ENCODE data around the gene PPDPF. TPM values are rescaled to one million over a fixed set of nuclear protein-coding genes. Genes with fewer than 3 reads are reported as not detected.

The PPDPF gene
- total RNA-seq, 1 donor from 2014 or later, result 99.3 TPM

- TF ChIP-seq, protein P1, sequence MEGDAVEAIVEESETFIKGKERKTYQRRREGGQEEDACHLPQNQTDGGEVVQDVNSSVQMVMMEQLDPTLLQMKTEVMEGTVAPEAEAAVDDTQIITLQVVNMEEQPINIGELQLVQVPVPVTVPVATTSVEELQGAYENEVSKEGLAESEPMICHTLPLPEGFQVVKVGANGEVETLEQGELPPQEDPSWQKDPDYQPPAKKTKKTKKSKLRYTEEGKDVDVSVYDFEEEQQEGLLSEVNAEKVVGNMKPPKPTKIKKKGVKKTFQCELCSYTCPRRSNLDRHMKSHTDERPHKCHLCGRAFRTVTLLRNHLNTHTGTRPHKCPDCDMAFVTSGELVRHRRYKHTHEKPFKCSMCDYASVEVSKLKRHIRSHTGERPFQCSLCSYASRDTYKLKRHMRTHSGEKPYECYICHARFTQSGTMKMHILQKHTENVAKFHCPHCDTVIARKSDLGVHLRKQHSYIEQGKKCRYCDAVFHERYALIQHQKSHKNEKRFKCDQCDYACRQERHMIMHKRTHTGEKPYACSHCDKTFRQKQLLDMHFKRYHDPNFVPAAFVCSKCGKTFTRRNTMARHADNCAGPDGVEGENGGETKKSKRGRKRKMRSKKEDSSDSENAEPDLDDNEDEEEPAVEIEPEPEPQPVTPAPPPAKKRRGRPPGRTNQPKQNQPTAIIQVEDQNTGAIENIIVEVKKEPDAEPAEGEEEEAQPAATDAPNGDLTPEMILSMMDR (conservative IDR thresholded peaks at IDR 0.05; ENCODE audit: low read depth, low read length), result no peak
- no peak for DNase-seq (ENCODE audit: low read depth)
- no peak overlapping the region for H3K4me3 ChIP-seq (ENCODE audit: low read depth, low read length)
Observed at GRCh38 chr20:63488315-63489251, 32.0 kb upstream of the PPDPF start.

DNA sequence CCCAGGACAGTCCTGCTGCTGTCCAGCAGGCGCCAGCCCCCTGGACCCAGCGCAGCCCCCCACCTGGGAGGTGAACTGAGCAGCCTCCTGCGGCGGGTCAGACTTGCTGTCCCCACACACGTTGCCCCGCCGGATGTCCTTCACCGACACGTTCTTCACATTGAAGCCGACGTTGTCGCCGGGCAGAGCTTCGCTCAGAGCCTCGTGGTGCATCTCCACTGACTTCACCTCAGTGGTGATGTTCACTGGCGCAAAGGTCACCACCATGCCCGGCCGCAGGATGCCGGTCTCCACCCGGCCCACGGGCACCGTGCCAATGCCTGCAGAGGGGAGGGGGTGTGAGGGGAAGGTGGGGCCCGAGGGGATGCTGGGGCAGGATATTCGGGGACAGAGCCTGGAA is 30.1 kb upstream of the PPDPF start:
- DNase-seq (ENCODE audit: low read depth), result no peak
- no peak overlapping the region for H3K4me3 ChIP-seq (ENCODE audit: low read depth, low read length)
- TF ChIP-seq, protein P1 (conservative IDR thresholded peaks at IDR 0.05; ENCODE audit: low read depth, low read length), result no peak

- no peak for DNase-seq (ENCODE audit: low read depth)
- H3K4me3 ChIP-seq (ENCODE audit: low read depth, low read length), result no peak overlapping the region
- TF ChIP-seq, protein P1 (conservative IDR thresholded peaks at IDR 0.05; ENCODE audit: low read depth, low read length), result no peak
Observed at GRCh38 chr20:63491078-63491477, 29.5 kb upstream of the PPDPF start.

DNA sequence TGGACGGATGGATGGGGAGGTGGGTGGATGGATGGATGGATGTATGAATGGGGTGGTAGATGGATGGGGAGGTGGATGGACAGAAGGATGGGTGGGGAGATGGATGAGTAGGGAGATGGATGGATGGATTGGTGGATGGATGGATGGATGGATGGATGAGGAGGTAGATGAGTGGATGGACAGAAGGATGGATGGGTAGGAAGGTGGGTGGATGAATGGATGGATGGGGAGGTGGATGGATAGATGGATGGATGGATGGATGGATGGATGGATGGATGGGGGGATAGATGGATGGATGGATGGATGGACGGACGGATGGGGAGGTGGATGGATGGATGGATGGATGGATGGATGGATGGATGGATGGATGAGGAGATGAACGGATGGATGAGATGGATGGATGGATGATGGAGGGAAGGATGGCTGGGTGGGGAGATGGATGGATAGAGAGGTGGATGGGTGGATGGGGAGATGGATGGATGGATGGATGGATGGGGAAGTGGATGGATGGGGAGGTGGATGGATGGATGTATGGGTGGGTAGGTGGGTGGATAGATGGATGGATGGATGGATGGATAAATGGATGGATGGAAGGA is 28.8 kb upstream of the PPDPF start:
- no peak overlapping the region for H3K4me3 ChIP-seq (ENCODE audit: low read depth, low read length)
- TF ChIP-seq, protein P1 (conservative IDR thresholded peaks at IDR 0.05; ENCODE audit: low read depth, low read length), result no peak
- DNase-seq (ENCODE audit: low read depth), result no peak

GRCh38 chr20:63492518-63492917 is 28.0 kb upstream of the PPDPF start:
- TF ChIP-seq, protein P1 (conservative IDR thresholded peaks at IDR 0.05; ENCODE audit: low read depth, low read length), result no peak
- no peak for DNase-seq (ENCODE audit: low read depth)

DNA sequence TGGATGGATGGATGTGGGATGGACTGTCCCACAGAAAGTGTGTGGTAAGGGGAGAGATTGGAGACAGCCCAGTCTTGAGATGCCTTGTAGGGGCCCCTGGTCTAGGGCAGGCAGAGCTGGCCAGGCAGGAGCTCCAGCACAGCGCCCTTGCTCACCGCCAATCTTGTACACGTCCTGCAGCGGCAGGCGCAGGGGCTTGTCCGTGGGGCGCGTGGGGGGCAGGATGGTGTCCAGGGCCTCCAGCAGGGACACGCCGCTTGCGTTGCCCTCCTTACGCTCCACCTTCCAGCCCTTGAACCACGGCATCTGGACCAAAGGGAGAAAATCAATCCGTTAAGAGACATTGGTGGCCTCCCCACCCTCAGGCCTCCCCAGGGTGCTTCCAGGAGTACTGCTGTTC is 27.6 kb upstream of the PPDPF start:
- no peak for DNase-seq (ENCODE audit: low read depth)
- TF ChIP-seq, protein P1 (conservative IDR thresholded peaks at IDR 0.05; ENCODE audit: low read depth, low read length), result no peak
- no peak overlapping the region for H3K4me3 ChIP-seq (ENCODE audit: low read depth, low read length)

More at GRCh38 chr20:63492518-63492917, 28.0 kb upstream of the PPDPF start:
- no peak overlapping the region for H3K4me3 ChIP-seq (ENCODE audit: low read depth, low read length)

All from epithelial cell of proximal tubule (primary cell).